ENCODE data around the gene CHRNA3.
A peak's percentile ranks its signal among the peaks of the same experiment; 100 is the strongest.

Gene CHRNA3

GRCh38 chr15:78650022-78650421 lies 29.2 kb upstream of the CHRNA3 start:
- TF ChIP-seq CTCF (IDR thresholded peaks at IDR 0.05; ENCODE audit: low read depth, low read length, missing control alignments), result no peak
- no peak for DNase-seq (ENCODE audit: low read depth)
- in situ Hi-C loops (cut with HindIII; ENCODE audit: low sequenced_read_pairs), result no loop called here
- no peak overlapping the region for H3K4me3 ChIP-seq (ENCODE audit: low read depth, low read length)

GRCh38 chr15:78645009-78645408 lies 24.2 kb upstream of the CHRNA3 start:
- no peak for TF ChIP-seq CTCF (IDR thresholded peaks at IDR 0.05; ENCODE audit: low read depth, low read length, missing control alignments)
- in situ Hi-C loops (cut with HindIII; ENCODE audit: low sequenced_read_pairs), result no loop called here
- H3K4me3 ChIP-seq (ENCODE audit: low read depth, low read length), result no peak overlapping the region
- DNase-seq (ENCODE audit: low read depth), result no peak

- no peak for TF ChIP-seq CTCF (IDR thresholded peaks at IDR 0.05; ENCODE audit: low read depth, low read length, missing control alignments)
- H3K4me3 ChIP-seq (ENCODE audit: low read depth, low read length), result no peak overlapping the region
- in situ Hi-C loops (cut with HindIII; ENCODE audit: low sequenced_read_pairs), result no loop called here
- no peak for DNase-seq (ENCODE audit: low read depth)
Observed at GRCh38 chr15:78642331-78642730, 21.5 kb upstream of the CHRNA3 start.

- H3K4me3 ChIP-seq (ENCODE audit: low read depth, low read length), result no peak overlapping the region
- TF ChIP-seq CTCF (IDR thresholded peaks at IDR 0.05; ENCODE audit: low read depth, low read length, missing control alignments), result peak; percentile 1
- DNase-seq (ENCODE audit: low read depth), result no peak
- in situ Hi-C loops (cut with HindIII; ENCODE audit: low sequenced_read_pairs), result no loop called here
Observed at GRCh38 chr15:78641749-78642275, 21.0 kb upstream of the CHRNA3 start.

- no peak for DNase-seq (ENCODE audit: low read depth)
Observed at GRCh38 chr15:78641102-78641748, 20.4 kb upstream of the CHRNA3 start, which contains the start of gene CHRNB4. Gene CHRNB4, minus strand, starts transcription at chr15:78641210. Its CDS starts 77 bp downstream, at chr15:78641133.

GRCh38 chr15:78640527-78641101 lies 19.8 kb upstream of the CHRNA3 start:
- in situ Hi-C loops (cut with HindIII; ENCODE audit: low sequenced_read_pairs), result no loop called here
- no peak for TF ChIP-seq CTCF (IDR thresholded peaks at IDR 0.05; ENCODE audit: low read depth, low read length, missing control alignments)
- H3K4me3 ChIP-seq (ENCODE audit: low read depth, low read length), result peak overlapping the region; percentile 47
- DNase-seq (ENCODE audit: low read depth), result no peak

More at GRCh38 chr15:78641102-78641748, 20.4 kb upstream of the CHRNA3 start, which contains the start of gene CHRNB4:
- in situ Hi-C loops (cut with HindIII; ENCODE audit: low sequenced_read_pairs), result no loop called here
- peak; percentile 3 for TF ChIP-seq CTCF (IDR thresholded peaks at IDR 0.05; ENCODE audit: low read depth, low read length, missing control alignments)
- H3K4me3 ChIP-seq (ENCODE audit: low read depth, low read length), result peak within 1 kb of the TSS; percentile 47

Data from astrocyte of the cerebellum (primary cell).